Osteocyte (in vitro differentiated cells): ENCODE data around the gene MBTD1. TPM values are rescaled to one million over a fixed set of nuclear protein-coding genes. Genes with fewer than 3 reads are reported as not detected.
"Not testable (repeated sequence)": the region's sequence is repeated elsewhere in the genome, so short reads cannot be mapped to it uniquely, and the experiment has no call there.

Experiments used
- DNase-seq: peaks from one replicate; pipeline ENCODE4 v3.0.0; 2021; ENCODE audit warnings: mixed read lengths; ENCODE audit not compliant: unreplicated experiment; ENCODE audit errors: extremely low spot score
- H3K27ac Mint-ChIP-seq: one replicate; pipeline ENCODE4 v1.8.0; 2021; ENCODE audit warnings: mild to moderate bottlenecking, mixed read lengths; ENCODE audit not compliant: unreplicated experiment
- H3K27me3 Mint-ChIP-seq: one replicate; pipeline ENCODE4 v1.8.0; 2021; ENCODE audit warnings: mixed read lengths; ENCODE audit not compliant: unreplicated experiment
- H3K36me3 Mint-ChIP-seq: one replicate; pipeline ENCODE4 v1.8.0; 2021; ENCODE audit warnings: mixed read lengths; ENCODE audit not compliant: unreplicated experiment
- H3K4me1 Mint-ChIP-seq: one replicate; pipeline ENCODE4 v1.8.0; 2021; ENCODE audit warnings: mixed read lengths; ENCODE audit not compliant: unreplicated experiment
- H3K4me3 Mint-ChIP-seq: one replicate; pipeline ENCODE4 v1.8.0; 2021; ENCODE audit warnings: mild to moderate bottlenecking, moderate library complexity, mixed read lengths; ENCODE audit not compliant: unreplicated experiment
- H3K9me3 Mint-ChIP-seq: one replicate; pipeline ENCODE4 v1.8.0; 2021; ENCODE audit warnings: mixed read lengths; ENCODE audit not compliant: unreplicated experiment
- total RNA-seq: library from RNA; stranded (reverse); gene quantifications from 2 replicates; pipeline ENCODE4 v1.2.1, GENCODE V29; 2021
- TF ChIP-seq, protein P1 (sequence below): fragments of 200-600 bp; sonication (generic); IDR thresholded peaks from 2 replicates; pipeline ENCODE4 v1.5.0; 2021; ENCODE audit warnings: antibody characterized with exemption, mild to moderate bottlenecking, moderate library complexity

The MBTD1 gene
- total RNA-seq, 1 donor from 2014 or later = 17.9 TPM

DNA sequence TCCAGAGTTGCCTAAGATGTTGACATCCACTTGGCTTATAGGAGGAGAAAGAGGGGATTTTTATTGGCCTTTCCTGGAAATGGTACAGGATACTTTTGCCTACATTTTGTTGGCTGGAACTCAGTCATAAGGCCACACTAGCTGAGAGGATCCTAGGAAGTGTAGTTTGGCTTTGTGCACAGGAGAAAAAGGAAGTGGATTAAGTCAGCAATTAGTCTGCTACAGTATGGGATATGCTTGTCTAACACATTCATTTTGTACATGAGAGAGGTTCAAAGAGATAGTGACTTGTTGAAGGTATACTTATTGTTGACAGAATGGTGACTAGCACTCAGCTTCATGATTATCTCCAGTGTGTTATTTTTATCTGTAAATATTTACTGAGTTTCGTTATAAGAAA is 10.8 kb upstream of the MBTD1 start:
- DNase-seq = no peak
- H3K27ac Mint-ChIP-seq = no peak overlapping the region
- H3K9me3 Mint-ChIP-seq = no peaks in the 10 kb centered on the region
- peaks cover 4% of the 10 kb centered on the region for H3K4me1 Mint-ChIP-seq
- no peak overlapping the region for H3K4me3 Mint-ChIP-seq
- no peaks in the 10 kb centered on the region for H3K27me3 Mint-ChIP-seq
- TF ChIP-seq, protein P1, sequence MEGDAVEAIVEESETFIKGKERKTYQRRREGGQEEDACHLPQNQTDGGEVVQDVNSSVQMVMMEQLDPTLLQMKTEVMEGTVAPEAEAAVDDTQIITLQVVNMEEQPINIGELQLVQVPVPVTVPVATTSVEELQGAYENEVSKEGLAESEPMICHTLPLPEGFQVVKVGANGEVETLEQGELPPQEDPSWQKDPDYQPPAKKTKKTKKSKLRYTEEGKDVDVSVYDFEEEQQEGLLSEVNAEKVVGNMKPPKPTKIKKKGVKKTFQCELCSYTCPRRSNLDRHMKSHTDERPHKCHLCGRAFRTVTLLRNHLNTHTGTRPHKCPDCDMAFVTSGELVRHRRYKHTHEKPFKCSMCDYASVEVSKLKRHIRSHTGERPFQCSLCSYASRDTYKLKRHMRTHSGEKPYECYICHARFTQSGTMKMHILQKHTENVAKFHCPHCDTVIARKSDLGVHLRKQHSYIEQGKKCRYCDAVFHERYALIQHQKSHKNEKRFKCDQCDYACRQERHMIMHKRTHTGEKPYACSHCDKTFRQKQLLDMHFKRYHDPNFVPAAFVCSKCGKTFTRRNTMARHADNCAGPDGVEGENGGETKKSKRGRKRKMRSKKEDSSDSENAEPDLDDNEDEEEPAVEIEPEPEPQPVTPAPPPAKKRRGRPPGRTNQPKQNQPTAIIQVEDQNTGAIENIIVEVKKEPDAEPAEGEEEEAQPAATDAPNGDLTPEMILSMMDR = no peak
- peaks cover 49% of the 10 kb centered on the region for H3K36me3 Mint-ChIP-seq

DNA sequence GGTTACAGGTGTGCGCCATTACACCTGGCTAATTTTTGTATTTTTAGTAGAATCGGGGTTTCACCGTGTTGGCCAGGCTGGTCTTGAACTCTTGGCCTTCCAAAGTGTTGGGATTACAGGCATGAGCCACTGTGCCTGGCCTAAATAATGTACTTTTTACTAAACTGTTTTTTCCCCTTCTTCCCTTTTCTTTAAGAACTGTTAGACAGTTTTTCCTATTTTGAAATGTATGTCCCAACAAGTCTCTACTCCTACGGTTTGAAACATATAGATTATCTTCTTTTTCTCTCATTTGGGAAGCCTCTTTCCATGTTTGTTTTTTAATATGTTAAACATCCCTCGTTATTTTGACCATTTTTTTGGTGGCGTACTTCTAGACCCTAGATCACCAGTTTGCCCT is 10.1 kb upstream of the MBTD1 start:
- H3K27ac Mint-ChIP-seq = no peak overlapping the region
- peaks cover 46% of the 10 kb centered on the region for H3K36me3 Mint-ChIP-seq

DNA sequence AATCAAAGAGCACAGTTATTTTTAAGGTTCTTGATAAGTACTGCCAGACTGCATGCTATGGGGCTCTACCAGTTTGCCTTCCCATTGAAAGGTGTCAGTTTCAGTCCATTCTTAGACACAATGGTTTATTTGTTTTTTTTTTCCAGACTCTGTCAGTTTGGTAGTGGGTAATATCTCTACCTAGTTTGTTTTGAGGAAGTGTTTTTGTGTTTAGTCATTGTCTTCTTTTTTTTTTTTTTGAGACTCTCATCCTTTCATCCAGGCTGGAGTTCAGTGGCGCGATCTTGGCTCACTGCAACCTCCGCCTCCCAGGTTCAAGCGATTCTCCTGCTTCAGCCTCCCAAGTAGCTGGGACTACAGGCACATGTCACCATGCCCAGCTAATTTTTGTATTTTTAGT is 4.6 kb upstream of the MBTD1 start:
- not testable (repeated sequence) for H3K9me3 Mint-ChIP-seq, H3K27ac Mint-ChIP-seq, DNase-seq

More for the DNA sequence above, 10.1 kb upstream of the MBTD1 start:
- no peak for DNase-seq
- H3K9me3 Mint-ChIP-seq = no peaks in the 10 kb centered on the region
- H3K27me3 Mint-ChIP-seq = no peaks in the 10 kb centered on the region
- H3K4me3 Mint-ChIP-seq = no peak overlapping the region
- TF ChIP-seq, protein P1 = no peak
- no peaks in the 10 kb centered on the region for H3K4me1 Mint-ChIP-seq

DNA sequence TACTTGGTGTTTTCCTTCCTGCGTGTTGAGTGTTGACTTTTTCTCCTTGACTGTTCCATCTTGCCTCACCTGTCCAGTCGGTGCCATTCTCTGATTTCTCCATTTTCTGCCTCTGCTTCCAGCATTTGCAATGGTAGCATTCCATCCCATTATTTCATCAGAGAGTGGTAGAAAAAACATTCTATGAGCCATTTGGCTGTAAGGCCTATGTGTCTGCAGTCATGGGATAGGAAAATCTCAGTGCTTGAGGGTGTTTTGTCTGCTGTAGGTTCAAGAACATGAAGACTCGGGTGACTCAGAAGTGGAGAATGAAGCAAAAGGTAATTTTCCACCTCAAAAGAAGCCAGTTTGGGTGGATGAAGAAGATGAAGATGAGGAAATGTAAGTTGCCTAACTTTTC is 3.2 kb upstream of the MBTD1 start:
- no peaks in the 10 kb centered on the region for H3K27me3 Mint-ChIP-seq
- DNase-seq = no peak
- peaks cover 20% of the 10 kb centered on the region for H3K36me3 Mint-ChIP-seq
- H3K4me1 Mint-ChIP-seq = peaks cover 35% of the 10 kb centered on the region
- peak overlapping the region; percentile 42 for H3K4me3 Mint-ChIP-seq
- no peaks in the 10 kb centered on the region for H3K9me3 Mint-ChIP-seq
- peak overlapping the region; percentile 52 for H3K27ac Mint-ChIP-seq
- TF ChIP-seq, protein P1 = no peak

More for the DNA sequence above, 4.6 kb upstream of the MBTD1 start:
- Mint-ChIP-seq H3K36me3 (peaks cover 31% of the 10 kb centered on the region), H3K4me1 (peaks cover 22% of the 10 kb centered on the region)
- not testable (repeated sequence) for H3K27me3 Mint-ChIP-seq, H3K4me3 Mint-ChIP-seq

DNA sequence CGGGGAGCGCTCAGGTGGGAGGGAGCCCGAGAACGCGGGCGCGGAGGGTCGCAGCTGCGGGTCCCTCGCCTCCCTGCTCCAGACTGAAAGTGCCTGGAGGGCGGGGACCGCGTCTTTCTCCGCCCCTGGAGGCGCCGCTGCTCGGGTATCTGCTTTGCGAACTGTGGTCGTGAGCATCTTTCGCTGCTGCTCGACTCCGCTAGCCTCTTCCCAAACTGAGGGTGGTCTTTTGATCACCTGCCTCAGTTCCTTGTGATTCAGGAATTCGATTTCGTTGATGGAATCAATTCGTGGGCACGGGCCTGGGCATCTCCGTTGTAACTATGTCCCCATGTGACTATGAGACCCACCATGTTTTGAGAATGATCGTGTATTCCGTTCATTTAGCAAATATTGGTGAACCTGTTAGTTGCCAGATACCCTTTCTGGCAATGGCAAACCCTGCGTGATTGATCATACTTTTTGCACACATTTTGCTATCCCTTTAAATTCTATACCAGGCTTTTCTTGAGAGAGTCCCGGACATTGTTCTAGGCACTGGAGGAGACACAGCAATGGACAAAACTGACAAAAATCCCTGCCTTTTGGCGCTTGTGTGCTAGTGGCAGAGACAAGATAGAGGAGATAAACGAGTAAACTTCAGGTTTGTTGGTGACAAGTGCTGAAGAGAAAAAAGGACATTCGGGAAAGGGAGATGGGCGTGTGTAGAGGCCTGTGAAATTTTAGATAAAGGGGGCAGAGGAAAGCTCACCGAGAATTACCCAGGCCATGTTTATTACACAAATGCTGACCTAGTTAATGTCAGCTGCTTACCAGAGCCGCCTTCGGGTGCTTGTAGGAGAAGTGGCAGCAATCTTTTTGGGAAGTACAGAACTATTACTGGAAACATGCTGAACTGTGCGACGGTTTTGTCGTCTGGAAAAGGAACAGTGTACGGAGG is 1.4 kb upstream of the MBTD1 start:
- H3K4me3 Mint-ChIP-seq = peak overlapping the region; percentile 79
- peaks cover 46% of the 10 kb centered on the region for H3K4me1 Mint-ChIP-seq
- peak overlapping the region; percentile 76 for H3K27ac Mint-ChIP-seq
- TF ChIP-seq, protein P1 = no peak
- H3K9me3 Mint-ChIP-seq = no peaks in the 10 kb centered on the region
- H3K36me3 Mint-ChIP-seq = peaks cover 9% of the 10 kb centered on the region
- peak; percentile 87 for DNase-seq
- H3K27me3 Mint-ChIP-seq = no peaks in the 10 kb centered on the region
